ENCODE measurements around the gene ACSM2A. TPM values are rescaled to one million over a fixed set of nuclear protein-coding genes. Genes with fewer than 3 reads are reported as not detected.
"Not testable (repeated sequence)": the region's sequence is repeated elsewhere in the genome, so short reads cannot be mapped to it uniquely, and the experiment has no call there.

Gene ACSM2A
- total RNA-seq, 4 donors from 2014 or later = 0.23 to 0.86 TPM; not detected in 2

DNA sequence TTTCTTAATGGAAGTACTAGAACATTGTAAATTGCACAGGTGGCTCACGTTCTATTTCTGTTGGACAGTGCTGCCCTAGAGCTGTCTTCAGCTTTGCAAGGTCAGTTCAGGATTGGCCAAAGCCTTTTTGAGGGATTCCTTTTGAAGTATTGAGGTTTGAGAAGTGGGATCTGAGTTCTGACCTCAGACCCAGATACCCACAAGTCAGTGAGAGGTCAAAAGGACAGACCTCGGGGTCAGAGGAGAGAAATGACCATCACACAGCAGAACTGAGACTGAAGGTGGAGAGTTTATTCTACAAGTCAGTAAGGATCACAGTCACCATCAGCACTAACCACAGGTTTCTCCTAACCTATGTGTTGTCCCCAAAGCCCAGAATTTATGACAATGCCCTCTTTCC is 40.3 kb upstream of the ACSM2A start:
- intact Hi-C loops (cut with DNase I; ENCODE audit: low total_unique reads) = no loop called here
- TF ChIP-seq POLR2A (IDR thresholded peaks at IDR 0.05) (no peak), CTCF (IDR thresholded peaks at IDR 0.05 in 4 of 5, conservative IDR thresholded peaks at IDR 0.05 in 1 of 5) (no peak)

DNA sequence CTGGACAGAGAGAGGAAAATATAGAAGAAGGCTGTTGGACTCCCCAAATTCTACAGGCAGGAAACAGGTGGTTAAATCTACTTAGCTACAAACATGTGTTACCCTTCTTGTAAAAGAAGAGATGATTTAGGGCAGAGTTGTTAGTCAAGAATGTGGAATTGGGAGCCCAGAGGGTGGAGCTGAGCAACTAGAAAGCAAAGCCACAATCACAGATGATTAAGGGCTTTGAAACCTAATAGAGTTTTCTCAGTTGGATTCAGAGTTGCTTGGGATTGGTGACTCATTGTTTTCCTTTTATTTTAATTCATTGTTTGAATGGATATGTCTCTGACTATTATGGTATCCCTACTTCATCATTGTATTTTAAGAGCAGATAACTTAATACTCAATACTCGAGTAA is 35.8 kb upstream of the ACSM2A start:
- Histone ChIP-seq H3K36me3 (no peaks in the 10 kb centered on the region), H3K4me1 (no peaks in the 10 kb centered on the region), H3K4me3 (no peak overlapping the region), H3K27me3 (no peaks in the 10 kb centered on the region), H3K9me3 (no peaks in the 10 kb centered on the region), H3K27ac (peak overlapping the region in 1 of 4 donors; percentile 11)
- intact Hi-C loops (cut with DNase I; ENCODE audit: low total_unique reads) = no loop called here
- in situ Hi-C loops (cut with MboI; ENCODE audit: low sequenced_read_pairs in 4 of 4) = no loop called here
- ATAC-seq (no peak), DNase-seq (no peak)
- TF ChIP-seq POLR2A (IDR thresholded peaks at IDR 0.05) = no peak

More for the DNA sequence above, 40.3 kb upstream of the ACSM2A start:
- Histone ChIP-seq H3K4me1 (no peaks in the 10 kb centered on the region), H3K27me3 (no peaks in the 10 kb centered on the region), H3K4me3 (no peak overlapping the region), H3K9me3 (no peaks in the 10 kb centered on the region), H3K36me3 (no peaks in the 10 kb centered on the region), H3K27ac (no peak overlapping the region)
- DNase-seq (no peak), ATAC-seq (no peak)
- in situ Hi-C loops (cut with MboI; ENCODE audit: low sequenced_read_pairs in 4 of 4) = no loop called here

DNA sequence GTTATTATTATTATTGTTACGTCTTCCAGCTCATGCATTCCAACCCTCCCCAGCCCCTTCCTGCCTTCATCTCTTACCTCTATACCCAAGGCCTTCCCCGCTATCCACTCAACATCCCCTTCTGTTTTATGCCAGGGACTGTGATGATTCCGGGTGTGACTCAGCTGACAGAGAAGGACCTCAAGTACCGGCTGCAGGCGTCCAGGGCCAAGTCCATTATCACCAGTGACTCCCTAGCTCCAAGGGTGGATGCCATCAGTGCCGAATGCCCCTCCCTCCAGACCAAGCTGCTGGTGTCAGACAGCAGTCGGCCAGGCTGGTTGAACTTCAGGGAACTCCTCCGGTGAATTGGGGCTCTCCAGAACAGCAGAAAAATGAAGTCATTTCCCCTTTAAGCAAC is 32.2 kb upstream of the ACSM2A start:
- H3K4me1 ChIP-seq; in situ Hi-C loops (cut with MboI; ENCODE audit: low sequenced_read_pairs in 4 of 4); H3K9me3 ChIP-seq; H3K27ac ChIP-seq; intact Hi-C loops (cut with DNase I; ENCODE audit: low total_unique reads); DNase-seq; H3K36me3 ChIP-seq; H3K27me3 ChIP-seq; H3K4me3 ChIP-seq: not testable (repeated sequence)
- peak; percentile 31 to 36 for ATAC-seq

DNA sequence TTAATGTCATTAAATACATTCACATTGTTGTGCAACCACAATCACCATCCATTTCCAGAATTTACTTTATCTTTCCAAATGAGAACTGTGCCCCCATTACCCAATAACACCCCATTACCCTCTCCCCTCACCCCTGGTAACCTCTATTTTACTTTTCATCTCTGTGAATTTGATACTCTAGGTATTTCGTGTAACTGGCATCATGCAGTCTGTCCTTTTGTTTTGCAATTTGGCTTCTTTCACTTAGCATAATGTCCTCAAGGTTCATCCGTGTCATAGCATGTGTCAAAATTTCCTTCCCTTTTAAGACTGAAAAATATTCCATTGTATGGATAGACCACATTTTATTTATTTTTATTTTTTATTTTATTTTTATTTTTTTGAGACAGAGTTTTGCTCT is 29.6 kb upstream of the ACSM2A start:
- in situ Hi-C loops (cut with MboI; ENCODE audit: low sequenced_read_pairs in 4 of 4); intact Hi-C loops (cut with DNase I; ENCODE audit: low total_unique reads); DNase-seq; H3K4me1 ChIP-seq; H3K9me3 ChIP-seq; H3K27me3 ChIP-seq; H3K4me3 ChIP-seq; H3K36me3 ChIP-seq: not testable (repeated sequence)
- peak overlapping the region in 1 of 4 donors; percentile 43 for H3K27ac ChIP-seq
- ATAC-seq = peak; percentile 62 to 83

- H3K27me3 ChIP-seq; in situ Hi-C loops (cut with MboI; ENCODE audit: low sequenced_read_pairs in 4 of 4); DNase-seq; intact Hi-C loops (cut with DNase I; ENCODE audit: low total_unique reads); H3K4me3 ChIP-seq; H3K36me3 ChIP-seq; H3K9me3 ChIP-seq; ATAC-seq; H3K27ac ChIP-seq; H3K4me1 ChIP-seq: not testable (repeated sequence)
Measured at GRCh38 chr16:20423772-20424128, 27.6 kb upstream of the ACSM2A start.

- no peaks in the 10 kb centered on the region for H3K27me3 ChIP-seq
- no peak for TF ChIP-seq POLR2A (IDR thresholded peaks at IDR 0.05)
- TF ChIP-seq CTCF (IDR thresholded peaks at IDR 0.05 in 4 of 5, conservative IDR thresholded peaks at IDR 0.05 in 1 of 5) = no peak
- H3K4me1 ChIP-seq = no peaks in the 10 kb centered on the region
- H3K36me3 ChIP-seq = no peaks in the 10 kb centered on the region
- H3K27ac ChIP-seq = no peak overlapping the region
- DNase-seq (no peak), ATAC-seq (no peak)
- in situ Hi-C loops (cut with MboI; ENCODE audit: low sequenced_read_pairs in 4 of 4) (no loop called here), intact Hi-C loops (cut with DNase I; ENCODE audit: low total_unique reads) (no loop called here)
- no peaks in the 10 kb centered on the region for H3K9me3 ChIP-seq
- H3K4me3 ChIP-seq = no peak overlapping the region
Measured at GRCh38 chr16:20424129-20424866, 27.0 kb upstream of the ACSM2A start.

GRCh38 chr16:20427401-20427797 is 23.9 kb upstream of the ACSM2A start:
- H3K36me3 ChIP-seq; intact Hi-C loops (cut with DNase I; ENCODE audit: low total_unique reads); ATAC-seq; DNase-seq; H3K4me3 ChIP-seq; H3K9me3 ChIP-seq; H3K27ac ChIP-seq; H3K27me3 ChIP-seq; in situ Hi-C loops (cut with MboI; ENCODE audit: low sequenced_read_pairs in 4 of 4); H3K4me1 ChIP-seq: not testable (repeated sequence)

DNA sequence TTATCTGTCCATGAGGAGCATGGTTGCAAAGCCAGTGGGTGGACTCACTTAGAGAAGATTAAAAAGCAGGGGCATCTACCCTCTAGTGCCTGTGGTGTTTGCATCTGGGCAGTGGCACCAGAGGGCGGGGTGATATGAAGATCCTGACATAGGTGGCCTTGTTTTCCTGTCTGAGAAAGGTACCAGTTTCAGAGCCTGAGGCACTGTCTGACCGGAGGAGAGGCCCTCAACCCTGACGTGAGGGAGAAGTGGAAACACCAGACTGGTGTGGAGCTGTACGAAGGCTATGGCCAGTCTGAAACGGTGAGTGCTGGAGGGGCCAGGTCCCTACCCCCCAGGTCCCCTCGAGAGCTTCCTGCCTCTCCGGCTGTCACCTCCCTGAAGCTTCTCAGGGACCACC is 21.8 kb upstream of the ACSM2A start:
- intact Hi-C loops (cut with DNase I; ENCODE audit: low total_unique reads); H3K36me3 ChIP-seq; DNase-seq; in situ Hi-C loops (cut with MboI; ENCODE audit: low sequenced_read_pairs in 4 of 4); H3K27ac ChIP-seq; H3K4me3 ChIP-seq; H3K27me3 ChIP-seq; H3K9me3 ChIP-seq; ATAC-seq; H3K4me1 ChIP-seq: not testable (repeated sequence)

GRCh38 chr16:20430480-20430879 is 20.8 kb upstream of the ACSM2A start:
- intact Hi-C loops (cut with DNase I; ENCODE audit: low total_unique reads); H3K27me3 ChIP-seq; H3K9me3 ChIP-seq; DNase-seq; H3K27ac ChIP-seq; H3K4me1 ChIP-seq; H3K4me3 ChIP-seq; H3K36me3 ChIP-seq; in situ Hi-C loops (cut with MboI; ENCODE audit: low sequenced_read_pairs in 4 of 4); ATAC-seq: not testable (repeated sequence)

Data from gastrocnemius medialis (tissue), 4 donors.